ENCODE measurements around the gene CFHR3.
"Not testable (repeated sequence)": the region's sequence is repeated elsewhere in the genome, so short reads cannot be mapped to it uniquely, and the experiment has no call there.

CFHR3 gene

GRCh38 chr1:196774603-196775002, at the start of gene CFHR3:
Gene CFHR3, plus strand, starts transcription at chr1:196774840. Its CDS starts 47 bp downstream, at chr1:196774887.
- DNase-seq (ENCODE audit: low spot score), result no peak

- no peak for DNase-seq (ENCODE audit: low spot score)
Observed at GRCh38 chr1:196732526-196732925, 42.1 kb upstream of the CFHR3 start.

- DNase-seq (ENCODE audit: low spot score), result no peak
Observed at GRCh38 chr1:196733091-196733970, 41.3 kb upstream of the CFHR3 start.

DNA sequence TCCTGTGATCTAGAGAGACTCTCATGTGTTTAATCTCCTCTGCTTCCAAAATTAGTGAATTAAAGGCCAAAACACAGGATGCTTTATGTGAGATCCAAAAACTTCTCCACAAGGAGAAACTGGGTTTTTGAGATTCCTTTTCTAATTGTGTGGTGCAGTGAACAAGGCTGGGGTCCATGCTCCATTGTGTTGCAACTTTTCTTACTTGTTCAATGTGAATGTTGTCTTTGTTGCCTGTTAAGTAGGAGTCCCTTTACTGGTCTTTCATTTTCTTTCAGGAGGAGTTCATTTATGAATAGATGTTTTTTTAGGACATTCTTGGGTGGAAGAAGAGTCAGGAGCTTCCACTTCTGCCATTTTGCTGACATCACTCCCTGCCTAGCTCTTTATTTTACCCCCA, 40.6 kb upstream of the CFHR3 start:
- DNase-seq (ENCODE audit: low spot score), result no peak

DNA sequence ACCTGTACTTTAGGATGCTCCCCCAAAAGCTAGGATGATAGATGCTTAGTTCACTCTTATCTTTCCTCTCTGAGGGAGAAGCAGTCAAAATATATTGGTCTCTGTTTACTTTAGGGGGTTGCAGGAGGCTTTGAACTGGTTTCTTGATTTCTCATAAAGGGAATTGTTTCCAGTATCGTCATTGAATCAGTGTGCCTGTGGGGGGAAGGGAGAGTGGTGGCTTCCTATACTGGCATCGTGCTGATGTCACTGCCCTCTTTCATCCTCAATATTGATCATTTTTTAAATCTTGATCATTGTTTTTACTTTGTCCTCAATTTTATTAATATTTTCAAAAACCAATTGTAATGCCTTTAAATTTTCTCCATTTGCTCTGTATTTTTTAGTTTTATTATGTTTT, 40.2 kb upstream of the CFHR3 start:
- no peak for DNase-seq (ENCODE audit: low spot score)

DNA sequence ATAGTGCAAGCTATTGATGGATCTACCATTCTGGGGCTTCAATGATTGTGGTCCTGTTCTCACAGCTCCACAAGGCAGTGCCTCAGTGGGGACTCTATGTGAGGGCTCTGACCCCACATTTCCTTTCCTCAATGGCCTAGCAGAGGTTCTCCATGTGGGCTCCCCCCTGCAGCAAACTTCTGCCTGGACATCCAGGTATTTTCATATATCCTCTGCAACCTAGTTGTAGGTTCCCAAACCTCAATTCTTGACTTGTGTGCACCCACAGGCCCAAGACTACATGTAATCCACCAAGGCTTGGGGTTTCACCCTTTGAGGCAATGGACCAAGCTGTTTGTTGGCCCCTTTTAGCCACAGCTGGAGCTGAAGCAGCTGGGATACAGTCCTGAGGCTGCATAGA, 35.9 kb upstream of the CFHR3 start:
- no peak for DNase-seq (ENCODE audit: low spot score)

GRCh38 chr1:196743244-196743643, 31.4 kb upstream of the CFHR3 start:
- peak; percentile 14 for DNase-seq (ENCODE audit: low spot score)

- DNase-seq (ENCODE audit: low spot score), result not testable (repeated sequence)
Observed at GRCh38 chr1:196765019-196765740, 9.5 kb upstream of the CFHR3 start.

GRCh38 chr1:196769823-196770222, 4.8 kb upstream of the CFHR3 start:
- DNase-seq (ENCODE audit: low spot score), result not testable (repeated sequence)

- no peak for DNase-seq (ENCODE audit: low spot score)
Observed at GRCh38 chr1:196773713-196774112, 927 bp upstream of the CFHR3 start.

- no peak for DNase-seq (ENCODE audit: low spot score)
Observed at GRCh38 chr1:196774175-196774574, 465 bp upstream of the CFHR3 start.

GRCh38 chr1:196777603-196778002, 3.0 kb downstream of the CFHR3 start:
- DNase-seq (ENCODE audit: low spot score), result no peak

DNA sequence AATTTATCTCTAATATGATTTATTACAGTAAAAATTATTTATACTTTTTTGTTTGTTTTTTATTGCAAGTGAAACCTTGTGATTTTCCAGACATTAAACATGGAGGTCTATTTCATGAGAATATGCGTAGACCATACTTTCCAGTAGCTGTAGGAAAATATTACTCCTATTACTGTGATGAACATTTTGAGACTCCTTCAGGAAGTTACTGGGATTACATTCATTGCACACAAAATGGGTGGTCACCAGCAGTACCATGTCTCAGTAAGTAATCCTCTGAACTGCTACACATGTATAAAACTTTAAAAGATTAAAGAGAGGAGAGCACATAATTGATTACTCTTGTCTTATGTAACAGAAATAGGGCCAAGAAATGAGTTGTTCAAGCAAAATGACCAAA, 4.5 kb downstream of the CFHR3 start:
- no peak for DNase-seq (ENCODE audit: low spot score)

DNA sequence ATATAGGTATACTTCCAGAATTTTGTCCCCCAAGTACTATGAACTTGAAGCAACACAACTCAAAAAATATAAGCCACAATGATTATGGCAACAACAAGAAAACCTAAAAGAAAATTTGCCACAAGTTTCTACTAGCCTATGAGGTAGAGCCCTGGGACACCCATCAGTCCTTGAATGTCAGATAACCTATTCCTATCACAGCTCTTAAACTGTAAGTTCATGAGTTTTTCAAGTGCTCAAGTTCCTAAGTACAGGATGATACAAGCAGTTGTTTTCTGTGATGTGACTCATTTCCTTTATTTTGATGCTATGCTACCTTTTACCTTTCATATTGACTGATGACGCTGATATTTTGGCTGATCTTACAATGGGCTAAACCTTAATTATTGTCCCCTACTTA, 16.6 kb downstream of the CFHR3 start:
- DNase-seq (ENCODE audit: low spot score), result not testable (repeated sequence)

DNA sequence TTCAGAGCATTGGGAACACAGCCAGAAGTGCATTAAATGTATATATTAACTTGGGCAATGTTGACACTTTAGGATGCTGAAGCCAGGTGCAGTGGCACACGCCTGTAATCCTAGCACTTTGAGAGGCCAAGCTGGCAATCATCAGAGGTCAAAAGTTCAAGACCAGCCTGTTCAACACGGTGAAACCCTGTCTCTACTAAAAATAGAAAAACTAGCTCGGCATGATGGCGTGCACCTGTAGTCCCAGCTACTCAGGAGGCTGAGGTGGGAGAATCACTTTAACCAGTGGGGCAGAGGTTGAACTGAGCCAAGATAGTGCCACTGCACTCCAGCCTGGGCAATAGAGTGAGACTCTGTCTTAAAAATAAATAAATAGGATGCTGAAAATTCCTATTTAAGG, 19.5 kb downstream of the CFHR3 start:
- not testable (repeated sequence) for DNase-seq (ENCODE audit: low spot score)

- no peak for DNase-seq (ENCODE audit: low spot score)
Observed at GRCh38 chr1:196797891-196798290, 23.3 kb downstream of the CFHR3 start.

DNA sequence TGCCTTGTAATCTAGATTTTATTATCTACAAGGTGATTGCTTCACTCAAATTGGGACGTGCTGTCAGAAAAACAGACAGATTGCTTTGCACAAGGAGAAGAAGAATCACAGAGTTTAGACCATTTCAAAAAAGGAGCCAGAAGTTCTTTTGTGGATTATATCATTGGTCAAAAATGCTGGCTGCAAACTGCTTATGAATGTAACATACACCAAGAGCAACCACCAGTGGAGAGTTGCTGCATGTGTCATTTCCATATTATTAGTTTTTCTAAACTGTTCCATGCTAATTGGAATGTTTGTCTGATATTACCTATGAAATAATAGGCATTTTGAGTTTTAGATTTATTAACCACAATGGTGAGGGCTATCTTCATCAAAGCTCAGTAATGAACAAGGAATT, 27.3 kb downstream of the CFHR3 start:
- not testable (repeated sequence) for DNase-seq (ENCODE audit: low spot score)

GRCh38 chr1:196808529-196809235, 34.0 kb downstream of the CFHR3 start:
- DNase-seq (ENCODE audit: low spot score), result no peak

- DNase-seq (ENCODE audit: low spot score), result not testable (repeated sequence)
Observed at GRCh38 chr1:196817442-196817841, 42.8 kb downstream of the CFHR3 start.

GRCh38 chr1:196819531-196819930, 44.9 kb downstream of the CFHR3 start, which contains the start of gene CFHR1:
Gene CFHR1, plus strand, starts transcription at chr1:196819731. Its CDS starts 114 bp downstream, at chr1:196819845.
- DNase-seq (ENCODE audit: low spot score), result not testable (repeated sequence)

- peak; percentile 1 for DNase-seq (ENCODE audit: low spot score)
Observed at GRCh38 chr1:196827860-196828259, 53.2 kb downstream of the CFHR3 start.
